HG03196 (cell line): ENCODE data around the gene SMIM24.
"Not testable (repeated sequence)": the region's sequence is repeated elsewhere in the genome, so short reads cannot be mapped to it uniquely, and the experiment has no call there.

Source experiments
- ATAC-seq: cut with Tn5 transposase; IDR thresholded peaks from one replicate; pipeline ENCODE4 v1.9.1; 2021; ENCODE audit not compliant: unreplicated experiment

The SMIM24 gene

GRCh38 chr19:3480383-3481091 lies at the start of gene SMIM24:
SMIM24 (minus strand) TSS chr19:3480525; CDS start chr19:3480463, 62 bp downstream.
- ATAC-seq = no peak

GRCh38 chr19:3529299-3529698 lies 49.0 kb upstream of the SMIM24 start:
- ATAC-seq = not testable (repeated sequence)

DNA sequence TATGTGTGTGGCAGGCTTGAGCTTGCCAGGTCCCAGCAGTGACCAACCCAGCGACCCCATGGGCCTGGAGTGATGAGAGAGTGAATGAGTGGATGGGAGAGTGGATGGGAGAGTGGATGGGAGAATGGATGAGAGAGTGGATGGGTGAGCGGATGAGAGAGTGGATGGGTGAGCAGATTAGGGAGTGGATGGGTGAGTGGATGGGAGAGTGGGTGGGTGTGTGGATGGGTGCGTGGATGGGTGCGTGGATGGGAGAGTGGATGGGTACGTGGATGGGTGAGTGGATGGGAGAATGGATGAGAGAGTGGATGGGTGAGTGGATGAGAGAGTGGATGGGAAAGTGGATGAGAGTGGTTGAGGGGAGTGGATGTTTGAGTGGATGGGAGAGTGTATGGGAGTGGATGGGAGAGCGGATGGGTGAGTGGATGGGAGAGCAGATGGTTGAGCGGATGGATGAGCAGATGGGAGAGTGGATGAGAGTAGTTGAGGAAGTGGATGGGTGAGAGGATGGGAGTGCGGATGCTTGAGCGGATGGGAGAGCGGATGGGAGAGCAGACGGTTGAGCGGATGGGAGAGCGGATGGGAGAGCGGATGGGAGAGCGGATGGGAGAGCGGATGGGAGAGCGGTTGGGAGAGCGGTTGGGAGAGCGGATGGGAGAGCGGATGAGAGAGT lies 48.4 kb upstream of the SMIM24 start:
- no peak for ATAC-seq

DNA sequence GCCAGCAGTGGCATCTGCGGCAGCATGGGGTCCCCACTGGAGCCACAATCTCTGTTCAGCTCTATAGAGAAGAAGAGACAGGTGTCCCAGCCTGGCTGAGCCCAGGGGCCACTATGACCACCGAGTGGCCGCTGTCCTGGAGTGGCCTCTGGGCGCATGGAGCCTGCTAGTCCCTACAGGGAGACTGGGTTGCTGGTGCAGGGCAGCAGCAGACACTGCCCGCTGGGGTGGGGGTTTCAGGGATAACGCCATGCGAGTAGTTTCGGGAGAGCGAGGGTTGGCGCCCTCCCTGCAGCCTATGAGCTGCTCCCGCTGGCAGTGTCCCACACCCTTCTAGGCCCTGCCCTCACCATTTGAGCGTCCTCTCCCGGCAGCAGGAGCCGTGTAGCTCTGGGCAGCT lies 47.8 kb upstream of the SMIM24 start:
- ATAC-seq = no peak

DNA sequence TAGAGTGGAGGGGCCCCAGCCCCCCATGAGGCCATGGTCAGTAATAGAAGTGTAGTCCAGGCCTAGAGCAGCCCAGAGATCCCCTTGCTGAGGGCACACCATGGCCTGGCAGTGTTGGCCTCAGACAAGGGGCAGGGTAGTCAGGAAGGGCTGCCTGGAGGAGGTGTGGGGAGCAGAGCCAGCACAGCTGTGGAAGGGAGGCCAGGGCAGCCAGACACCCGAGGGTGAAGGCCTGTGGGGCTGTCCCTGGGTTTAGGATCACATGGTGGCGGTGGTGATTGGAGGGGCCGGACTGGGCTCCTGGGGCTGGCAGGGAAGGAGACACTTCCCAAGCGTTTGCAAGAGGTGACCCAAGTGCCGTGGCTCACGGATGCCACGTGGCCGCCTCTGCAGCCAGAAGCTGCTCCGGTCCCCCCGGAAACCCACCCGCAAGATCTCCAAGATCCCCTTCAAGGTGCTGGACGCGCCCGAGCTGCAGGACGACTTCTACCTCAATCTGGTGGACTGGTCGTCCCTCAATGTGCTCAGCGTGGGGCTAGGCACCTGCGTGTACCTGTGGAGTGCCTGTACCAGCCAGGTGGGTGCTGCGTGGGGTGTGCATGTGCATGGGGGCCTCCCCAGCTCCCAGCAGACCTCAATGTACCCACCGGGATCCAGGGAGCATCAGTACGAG lies 47.0 kb upstream of the SMIM24 start:
- ATAC-seq = no peak

DNA sequence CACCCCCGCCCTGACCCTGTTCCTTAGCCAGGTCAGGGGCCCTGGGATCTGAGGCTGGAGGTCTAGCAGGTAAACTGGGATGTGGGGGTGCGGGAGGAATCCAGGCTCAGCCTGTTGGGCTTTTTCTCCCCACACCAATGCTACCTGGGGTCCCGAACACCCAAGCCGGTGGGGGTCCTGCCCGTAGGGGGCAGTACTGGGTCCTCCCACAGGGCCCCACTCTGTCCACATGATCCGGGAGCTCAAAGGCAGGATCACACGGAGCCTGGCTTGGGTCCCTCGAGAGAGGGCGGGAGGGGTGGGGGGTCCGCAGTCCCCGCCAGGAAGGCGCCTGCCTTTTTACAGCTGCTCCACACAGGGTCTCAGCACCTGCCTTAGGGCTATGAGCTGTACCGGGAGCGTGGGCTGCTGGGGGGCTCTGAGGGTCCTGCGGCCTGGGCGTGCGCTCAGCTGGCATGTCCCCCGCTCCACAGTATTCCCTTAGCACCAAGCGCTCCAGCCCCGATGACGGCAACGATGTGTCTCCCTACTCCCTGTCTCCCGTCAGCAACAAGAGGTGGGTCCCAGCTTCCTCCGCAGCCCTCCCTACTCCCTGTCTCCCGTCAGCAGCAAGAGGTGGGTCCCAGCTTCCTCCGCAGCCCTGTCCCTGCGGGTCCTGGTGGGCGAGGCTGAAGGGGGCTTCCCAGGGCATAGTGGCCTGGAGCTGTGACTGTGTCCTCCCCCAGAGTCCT lies 46.3 kb upstream of the SMIM24 start:
- ATAC-seq = no peak

DNA sequence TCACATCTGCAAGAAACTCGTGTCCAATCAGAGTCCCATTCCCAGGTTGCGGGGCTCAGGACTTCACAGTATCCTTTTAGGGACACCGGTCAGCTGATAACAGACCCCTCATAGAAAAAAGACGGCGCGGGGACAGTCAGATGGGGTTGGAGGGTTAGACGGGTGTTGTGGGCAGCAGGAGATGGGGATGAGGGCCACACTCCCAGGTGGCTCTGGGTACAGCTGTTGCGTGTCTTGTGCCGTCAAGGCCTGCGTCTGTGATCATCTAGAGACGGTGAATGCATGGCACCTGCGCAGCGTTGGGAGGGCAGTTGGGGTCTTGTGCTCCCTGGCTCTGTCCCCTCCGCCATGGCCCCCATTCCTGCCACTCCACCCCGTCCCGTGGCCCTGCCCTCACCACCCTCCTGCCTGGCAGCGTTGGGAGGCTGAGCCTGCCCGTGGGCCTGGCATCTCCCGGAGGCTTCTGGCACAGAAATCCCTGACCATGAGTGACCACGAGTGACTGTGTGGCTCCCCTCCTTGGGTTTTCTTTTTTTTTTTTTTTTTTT lies 44.7 kb upstream of the SMIM24 start:
- no peak for ATAC-seq

DNA sequence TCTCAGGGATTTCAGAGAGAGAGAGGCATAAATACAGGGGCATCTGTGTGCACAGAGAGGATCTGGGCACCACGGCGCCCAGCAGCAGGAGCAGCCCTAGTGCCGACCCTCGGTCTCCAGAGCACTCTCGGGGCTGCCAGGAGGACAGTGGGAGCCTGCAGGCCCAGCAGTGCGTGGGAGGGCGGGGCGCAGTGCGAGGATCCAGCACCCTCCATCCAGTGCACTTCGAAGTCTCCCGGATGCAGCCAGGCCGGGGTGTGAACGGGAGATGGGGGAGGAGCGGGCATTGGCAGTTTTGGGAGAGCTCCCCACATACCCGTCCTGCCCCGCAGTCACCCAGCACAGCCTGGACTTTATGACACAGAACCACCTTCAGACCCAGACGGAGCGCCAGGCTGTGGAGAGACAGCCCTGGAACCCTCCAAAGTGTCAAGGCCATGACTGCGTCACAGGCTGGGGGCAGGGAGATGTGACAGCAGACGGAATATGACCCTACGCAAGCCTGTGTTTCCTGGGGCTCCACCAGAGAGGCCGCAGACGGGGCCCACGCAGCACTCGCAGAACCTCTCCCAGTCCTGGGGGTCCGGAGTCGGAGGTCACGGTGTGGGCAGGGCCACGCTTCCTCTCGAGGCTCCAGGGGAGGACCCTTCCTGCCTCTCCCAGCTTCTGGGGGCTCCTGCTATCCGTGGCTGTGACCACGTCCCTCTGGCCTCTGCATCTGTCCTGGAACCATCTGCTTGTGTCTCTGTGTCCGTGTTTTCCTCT lies 43.9 kb upstream of the SMIM24 start:
- no peak for ATAC-seq

GRCh38 chr19:3523361-3524077 lies 43.2 kb upstream of the SMIM24 start:
- no peak for ATAC-seq

- ATAC-seq = no peak
These were observed 42.4 kb upstream of the SMIM24 start for GRCh38 chr19:3522421-3523360.

GRCh38 chr19:3521104-3521445 lies 40.8 kb upstream of the SMIM24 start:
- ATAC-seq = no peak

GRCh38 chr19:3520166-3521103 lies 40.1 kb upstream of the SMIM24 start:
- no peak for ATAC-seq

DNA sequence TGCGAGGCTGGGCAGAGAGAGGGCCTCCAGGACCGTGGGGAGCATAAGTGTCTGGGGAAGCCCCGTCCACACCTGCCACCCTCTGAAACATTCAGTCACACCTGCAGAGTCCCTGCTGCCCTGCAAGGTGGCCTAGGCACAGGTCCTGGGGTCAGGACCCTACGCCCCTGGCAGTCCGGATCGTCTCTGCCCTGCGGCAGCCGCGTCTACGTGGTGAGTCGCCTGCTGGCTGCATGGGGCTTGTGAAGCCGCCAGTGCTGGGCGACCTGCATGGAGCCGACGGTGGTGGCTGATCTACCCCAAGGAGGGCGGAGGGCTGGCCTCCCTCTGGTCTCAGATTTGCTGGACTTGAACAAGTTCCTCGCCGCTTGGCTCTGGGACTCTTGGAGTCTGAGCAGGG lies 38.8 kb upstream of the SMIM24 start:
- no peak for ATAC-seq

GRCh38 chr19:3518659-3519058 lies 38.3 kb upstream of the SMIM24 start:
- ATAC-seq = no peak

GRCh38 chr19:3518255-3518654 lies 37.9 kb upstream of the SMIM24 start:
- no peak for ATAC-seq

GRCh38 chr19:3517638-3518037 lies 37.3 kb upstream of the SMIM24 start:
- no peak for ATAC-seq

- ATAC-seq = no peak
These were observed 36.4 kb upstream of the SMIM24 start for GRCh38 chr19:3516675-3517207.
